Measurements from ENCODE around the gene ANAPC2.

Gene ANAPC2

GRCh38 chr9:137175345-137175961 lies 12.9 kb downstream of the ANAPC2 start:
- no peak for DNase-seq (ENCODE audit: low spot score)

GRCh38 chr9:137174722-137175293 lies 13.6 kb downstream of the ANAPC2 start:
- DNase-seq (ENCODE audit: low spot score), result no peak

GRCh38 chr9:137173796-137174664 lies 14.3 kb downstream of the ANAPC2 start:
- DNase-seq (ENCODE audit: low spot score), result no peak

- no peak for DNase-seq (ENCODE audit: low spot score)
Measured at GRCh38 chr9:137172901-137173795, 15.2 kb downstream of the ANAPC2 start.

- DNase-seq (ENCODE audit: low spot score), result no peak
Measured at GRCh38 chr9:137171149-137171900, 17.0 kb downstream of the ANAPC2 start.

- no peak for DNase-seq (ENCODE audit: low spot score)
Measured at GRCh38 chr9:137170486-137171148, 17.7 kb downstream of the ANAPC2 start.

- DNase-seq (ENCODE audit: low spot score), result no peak
Measured at GRCh38 chr9:137169896-137170358, 18.4 kb downstream of the ANAPC2 start, which contains the start of gene LRRC26. Gene LRRC26, minus strand, starts transcription at chr9:137170051. Its CDS starts 108 bp downstream, at chr9:137169943.

- DNase-seq (ENCODE audit: low spot score), result peak; percentile 59
Measured at GRCh38 chr9:137168904-137169856, 19.2 kb downstream of the ANAPC2 start.

- no peak for DNase-seq (ENCODE audit: low spot score)
Measured at GRCh38 chr9:137168573-137168903, 19.8 kb downstream of the ANAPC2 start.

GRCh38 chr9:137167747-137168572 lies 20.4 kb downstream of the ANAPC2 start:
- DNase-seq (ENCODE audit: low spot score), result no peak

- DNase-seq (ENCODE audit: low spot score), result no peak
Measured at GRCh38 chr9:137167277-137167746, 21.0 kb downstream of the ANAPC2 start.

GRCh38 chr9:137166380-137167229 lies 21.8 kb downstream of the ANAPC2 start:
- DNase-seq (ENCODE audit: low spot score), result no peak

- DNase-seq (ENCODE audit: low spot score), result no peak
Measured at GRCh38 chr9:137165250-137165836, 23.0 kb downstream of the ANAPC2 start.

- DNase-seq (ENCODE audit: low spot score), result no peak
Measured at GRCh38 chr9:137164370-137165249, 23.8 kb downstream of the ANAPC2 start.

- no peak for DNase-seq (ENCODE audit: low spot score)
Measured at GRCh38 chr9:137163805-137164204, 24.6 kb downstream of the ANAPC2 start.

GRCh38 chr9:137163365-137163715 lies 25.0 kb downstream of the ANAPC2 start:
- peak; percentile 47 for DNase-seq (ENCODE audit: low spot score)

Measured in GM03348 (cell line).